MCF 10A (cell line): ENCODE results near the gene CALB2. TPM values are rescaled to one million over a fixed set of nuclear protein-coding genes. Genes with fewer than 3 reads are reported as not detected.

Experiments
- BruUV-seq: library from RNA; stranded (reverse); fragments of 400-500 nt; replicated peaks from 2 replicates; lab custom pipeline; 2021; lab: Mats Ljungman, UMichigan
- CTCF ChIA-PET: fragments of 300-600 bp; sonication (Branson Sonifier 250); formaldehyde crosslinking; extraction: SDS; loops from one replicate; lab custom pipeline; 2021; ENCODE audit warnings: antibody characterized with exemption, inconsistent platforms; lab: Yijun Ruan, JAX
- POLR2A ChIA-PET: fragments of 300-600, 350-650 bp; sonication (Branson Sonifier 250); formaldehyde crosslinking; extraction: SDS; loops from one replicate; lab custom pipeline; 2020; ENCODE audit warnings: antibody characterized with exemption, inconsistent platforms; lab: Yijun Ruan, JAX
- DNase-seq: peaks from one replicate; pipeline ENCODE4 v3.0.0-alpha.2; 2018; ENCODE audit not compliant: unreplicated experiment
- H3K27ac Mint-ChIP-seq: one replicate; pipeline ENCODE4 v1.8.0; 2022; ENCODE audit warnings: mild to moderate bottlenecking, low read depth, mixed read lengths; ENCODE audit not compliant: unreplicated experiment
- H3K27me3 Mint-ChIP-seq: one replicate; pipeline ENCODE4 v1.8.0; 2022; ENCODE audit warnings: mixed read lengths; ENCODE audit not compliant: insufficient read depth, unreplicated experiment
- H3K36me3 Mint-ChIP-seq: one replicate; pipeline ENCODE4 v1.8.0; 2022; ENCODE audit warnings: mild to moderate bottlenecking, moderate library complexity, mixed read lengths; ENCODE audit not compliant: insufficient read depth, unreplicated experiment
- H3K4me1 Mint-ChIP-seq: one replicate; pipeline ENCODE4 v1.8.0; 2022; ENCODE audit warnings: mixed read lengths; ENCODE audit not compliant: insufficient read depth, unreplicated experiment
- H3K4me3 Mint-ChIP-seq: one replicate; pipeline ENCODE4 v1.8.0; 2022; ENCODE audit warnings: mild to moderate bottlenecking, moderate library complexity, mixed read lengths; ENCODE audit not compliant: unreplicated experiment
- H3K9me3 Mint-ChIP-seq: one replicate; pipeline ENCODE4 v1.8.0; 2022; ENCODE audit warnings: mixed read lengths; ENCODE audit not compliant: unreplicated experiment
- CTCF ChIP-seq: fragments of 200-600 bp; IDR thresholded peaks from one replicate; pipeline ENCODE4 v1.8.0; 2022; ENCODE audit warnings: antibody characterized with exemption, mild to moderate bottlenecking; ENCODE audit not compliant: unreplicated experiment
- intact Hi-C: fragments of 100-400 bp; cut with micrococcal nuclease; formaldehyde crosslinking; loops from 2 replicates; pipeline ENCODE4 v1.14.1; 2022
- total RNA-seq: library from RNA; stranded (reverse); gene quantifications from 2 replicates; pipeline ENCODE4 v1.2.3, GENCODE V29; 2022

Gene CALB2
- total RNA-seq, 1 experiment from 2014 or later: 0.23 TPM

GRCh38 chr16:71425746-71426068, 67.2 kb downstream of the CALB2 start:
- peaks cover 14% of the 10 kb centered on the region for H3K27me3 Mint-ChIP-seq
- H3K27ac Mint-ChIP-seq: no peak overlapping the region
- no peak for TF ChIP-seq CTCF
- intact Hi-C loops: no loop called here
- H3K4me3 Mint-ChIP-seq: no peak overlapping the region
- POLR2A ChIA-PET: no interaction called here
- no peak for DNase-seq
- H3K4me1 Mint-ChIP-seq: no peaks in the 10 kb centered on the region
- peaks cover 9% of the 10 kb centered on the region for H3K36me3 Mint-ChIP-seq
- BruUV-seq: no TSS peak
- H3K9me3 Mint-ChIP-seq: peaks cover 8% of the 10 kb centered on the region
- CTCF ChIA-PET: no interaction called here

GRCh38 chr16:71426069-71426879, 67.8 kb downstream of the CALB2 start:
- TF ChIP-seq CTCF: no peak
- Mint-ChIP-seq H3K9me3 (peaks cover 3% of the 10 kb centered on the region), H3K27ac (no peak overlapping the region), H3K36me3 (peaks cover 9% of the 10 kb centered on the region), H3K4me1 (no peaks in the 10 kb centered on the region), H3K27me3 (peaks cover 14% of the 10 kb centered on the region), H3K4me3 (no peak overlapping the region)
- CTCF ChIA-PET: interaction anchor here (1.1 kb wide), 2 partner anchors 13 to 73 kb away, joined by 3 to 4 read pairs; no protein-coding TSS in a partner anchor
- no TSS peak for BruUV-seq
- intact Hi-C loops: no loop called here
- DNase-seq: no peak
- POLR2A ChIA-PET: no interaction called here

- H3K27ac Mint-ChIP-seq: no peak overlapping the region
- no TSS peak for BruUV-seq
Observed at GRCh38 chr16:71426880-71427615, 68.5 kb downstream of the CALB2 start.

More at GRCh38 chr16:71426880-71427615, 68.5 kb downstream of the CALB2 start:
- Mint-ChIP-seq H3K4me1 (no peaks in the 10 kb centered on the region), H3K36me3 (peaks cover 9% of the 10 kb centered on the region), H3K4me3 (no peak overlapping the region), H3K27me3 (peaks cover 14% of the 10 kb centered on the region), H3K9me3 (no peaks in the 10 kb centered on the region)
- ChIA-PET POLR2A (no interaction called here), CTCF (interaction anchor here (0.7 to 1.1 kb wide), 3 partner anchors 14 to 72 kb away, joined by 3 to 4 read pairs (median 3); no protein-coding TSS in a partner anchor)
- intact Hi-C loops: no loop called here
- TF ChIP-seq CTCF: no peak
- DNase-seq: no peak
